ENCODE data around the gene ZNF324. TPM values are rescaled to one million over a fixed set of nuclear protein-coding genes. Genes with fewer than 3 reads are reported as not detected.
A peak's percentile ranks its signal among the peaks of the same experiment; 100 is the strongest.

The ZNF324 gene
- total RNA-seq, 2 experiments from 2014 or later: 11.9 to 23.3 TPM

- Histone ChIP-seq H3K4me3 (ENCODE audit: low read depth, low read length, poor library complexity, severe bottlenecking) (no peak overlapping the region), H3K4me1 (ENCODE audit: insufficient read depth, low read length, poor library complexity, severe bottlenecking) (peaks cover 11% of the 10 kb centered on the region), H3K4me2 (ENCODE audit: low read length) (peak overlapping the region; percentile 30; the same call in 1 of the 2 replicates), H3K9me3 (ENCODE audit: low read length) (no peaks in the 10 kb centered on the region), H3K79me2 (ENCODE audit: insufficient read depth, low read depth, low read length) (peaks cover 3% of the 10 kb centered on the region; the same call in 1 of the 2 replicates), H3K36me3 (ENCODE audit: insufficient read depth, low read length) (peaks cover 31% of the 10 kb centered on the region), H3K27ac (ENCODE audit: low read depth, low read length, poor library complexity, severe bottlenecking) (no peak overlapping the region), H3K9me2 (ENCODE audit: insufficient read depth, low read length) (no peaks in the 10 kb centered on the region), H2AFZ (ENCODE audit: low read length) (no peak overlapping the region), H4K20me1 (ENCODE audit: insufficient read depth, low read length) (no peaks in the 10 kb centered on the region)
- CTCF ChIA-PET (ENCODE audit: unreplicated experiment): interaction anchor here (0.6 kb wide), 1 partner anchor 14 kb away, joined by 3 read pairs; no protein-coding TSS in a partner anchor
- TF ChIP-seq, protein P1, sequence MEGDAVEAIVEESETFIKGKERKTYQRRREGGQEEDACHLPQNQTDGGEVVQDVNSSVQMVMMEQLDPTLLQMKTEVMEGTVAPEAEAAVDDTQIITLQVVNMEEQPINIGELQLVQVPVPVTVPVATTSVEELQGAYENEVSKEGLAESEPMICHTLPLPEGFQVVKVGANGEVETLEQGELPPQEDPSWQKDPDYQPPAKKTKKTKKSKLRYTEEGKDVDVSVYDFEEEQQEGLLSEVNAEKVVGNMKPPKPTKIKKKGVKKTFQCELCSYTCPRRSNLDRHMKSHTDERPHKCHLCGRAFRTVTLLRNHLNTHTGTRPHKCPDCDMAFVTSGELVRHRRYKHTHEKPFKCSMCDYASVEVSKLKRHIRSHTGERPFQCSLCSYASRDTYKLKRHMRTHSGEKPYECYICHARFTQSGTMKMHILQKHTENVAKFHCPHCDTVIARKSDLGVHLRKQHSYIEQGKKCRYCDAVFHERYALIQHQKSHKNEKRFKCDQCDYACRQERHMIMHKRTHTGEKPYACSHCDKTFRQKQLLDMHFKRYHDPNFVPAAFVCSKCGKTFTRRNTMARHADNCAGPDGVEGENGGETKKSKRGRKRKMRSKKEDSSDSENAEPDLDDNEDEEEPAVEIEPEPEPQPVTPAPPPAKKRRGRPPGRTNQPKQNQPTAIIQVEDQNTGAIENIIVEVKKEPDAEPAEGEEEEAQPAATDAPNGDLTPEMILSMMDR (conservative IDR thresholded peaks at IDR 0.05; ENCODE audit: low read length): no peak
- TF ChIP-seq EZH2phosphoT487 (IDR thresholded peaks at IDR 0.05; ENCODE audit: borderline replicate concordance, low read depth, low read length): no peak
- POLR2A ChIA-PET: interaction anchor here (0.7 to 1.3 kb wide), 2 partner anchors 13 to 29 kb away, joined by 3 read pairs; no protein-coding TSS in a partner anchor
- DNase-seq (ENCODE audit: low spot score): no peak
- intact Hi-C loops (cut with micrococcal nuclease; ENCODE audit: unreplicated experiment): no loop called here
- no TSS peak for BruUV-seq (replicated peaks)
Observed at GRCh38 chr19:58513213-58513693, 46.4 kb downstream of the ZNF324 start.

DNA sequence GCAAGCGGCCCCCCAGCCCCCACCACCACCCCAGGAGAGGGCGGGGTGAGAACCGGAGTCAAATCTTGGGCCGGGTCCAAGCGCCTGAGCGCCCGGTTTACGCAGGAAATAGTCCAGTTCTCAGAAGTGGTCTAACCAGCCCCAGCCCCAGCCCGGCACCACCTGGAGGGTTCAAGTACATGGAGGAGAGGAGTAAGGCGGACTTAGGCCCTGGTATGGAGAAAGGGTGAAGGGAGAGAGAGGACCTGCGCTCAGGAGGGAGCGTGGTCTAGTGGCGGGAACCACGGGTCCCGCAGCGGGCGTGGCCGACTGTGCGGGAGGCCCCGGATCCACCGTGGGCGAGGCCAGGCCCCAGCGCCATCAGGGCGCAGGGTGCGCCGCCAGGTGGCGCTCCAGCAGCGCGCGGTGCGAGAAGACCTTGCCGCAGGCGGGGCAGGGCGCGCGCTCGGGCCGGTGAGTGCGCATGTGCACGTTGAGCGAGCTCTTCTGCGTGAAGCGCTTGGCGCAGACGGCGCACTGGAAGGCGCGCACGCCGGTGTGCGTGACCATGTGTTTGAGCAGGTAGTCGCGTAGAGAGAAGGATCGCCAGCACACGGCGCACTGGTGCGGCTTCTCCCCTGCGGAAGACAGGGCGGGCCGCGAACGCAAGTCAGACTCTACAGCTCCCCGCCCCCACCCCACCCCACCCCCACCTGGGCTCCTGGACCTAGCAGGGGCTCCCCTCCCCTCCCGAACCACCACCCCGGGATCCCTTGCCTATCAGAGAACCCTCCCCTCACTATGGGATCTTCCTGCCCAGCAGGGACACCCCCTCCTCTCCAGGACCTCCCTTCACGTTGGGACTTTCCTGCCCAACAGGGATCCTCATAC lies 47.0 kb downstream of the ZNF324 start:
- TF ChIP-seq, protein P1 (conservative IDR thresholded peaks at IDR 0.05; ENCODE audit: low read length): peak; percentile 76
- TF ChIP-seq EZH2phosphoT487 (IDR thresholded peaks at IDR 0.05; ENCODE audit: borderline replicate concordance, low read depth, low read length): no peak
- Histone ChIP-seq H3K4me2 (ENCODE audit: low read length) (peak overlapping the region; percentile 49; the same call in 1 of the 2 replicates), H3K36me3 (ENCODE audit: insufficient read depth, low read length) (peaks cover 31% of the 10 kb centered on the region), H3K27ac (ENCODE audit: low read depth, low read length, poor library complexity, severe bottlenecking) (no peak overlapping the region), H2AFZ (ENCODE audit: low read length) (no peak overlapping the region), H3K79me2 (ENCODE audit: insufficient read depth, low read depth, low read length) (peaks cover 10% of the 10 kb centered on the region; the same call in 1 of the 2 replicates), H4K20me1 (ENCODE audit: insufficient read depth, low read length) (no peaks in the 10 kb centered on the region), H3K9me3 (ENCODE audit: low read length) (no peaks in the 10 kb centered on the region), H3K4me3 (ENCODE audit: low read depth, low read length, poor library complexity, severe bottlenecking) (no peak overlapping the region), H3K4me1 (ENCODE audit: insufficient read depth, low read length, poor library complexity, severe bottlenecking) (peaks cover 15% of the 10 kb centered on the region), H3K9me2 (ENCODE audit: insufficient read depth, low read length) (no peaks in the 10 kb centered on the region)
- BruUV-seq (replicated peaks): no TSS peak
- ChIA-PET CTCF (ENCODE audit: unreplicated experiment) (interaction anchor here (0.6 kb wide), 2 partner anchors 13 to 37 kb away, joined by 3 to 4 read pairs; no protein-coding TSS in a partner anchor), POLR2A (interaction anchor here (0.7 to 1.3 kb wide), 3 partner anchors 14 to 62 kb away, joined by 3 to 4 read pairs (median 3); no protein-coding TSS in a partner anchor)
- intact Hi-C loops (cut with micrococcal nuclease; ENCODE audit: unreplicated experiment): loop anchor here (2.0 kb wide), 1 partner anchor 59 kb away; the partner anchor contains the start of gene MZF1
- peak; percentile 56 for DNase-seq (ENCODE audit: low spot score)
